Neural cell (in vitro differentiated cells): ENCODE measurements around the gene RDH13. TPM values are rescaled to one million over a fixed set of nuclear protein-coding genes. Genes with fewer than 3 reads are reported as not detected.

ENCODE experiments used
- H2AFZ ChIP-seq: fragments of 200-600, 300-800 bp; sonication (generic), shearing (Covaris generic); 2 replicates; pipeline ENCODE4 v1.6.0; 2014; ENCODE audit warnings: low read depth, mild to moderate bottlenecking, antibody characterized with exemption, low read length, moderate library complexity
- H3F3A ChIP-seq: fragments of 200-600 bp; shearing (Covaris generic); 2 replicates; pipeline ENCODE4 v1.6.1; 2016; ENCODE audit warnings: mild to moderate bottlenecking, moderate library complexity, mixed read lengths, antibody characterized with exemption, low read length; ENCODE audit not compliant: insufficient read depth, poor library complexity, severe bottlenecking
- H3K27ac ChIP-seq: fragments of 200-600, 300-800 bp; sonication (generic), shearing (Covaris generic); 2 replicates; pipeline ENCODE4 v1.5.1; 2014; ENCODE audit warnings: mild to moderate bottlenecking, low read length, moderate library complexity
- H3K27me3 ChIP-seq: fragments of 300-800, 200-600 bp; sonication (generic), shearing (Covaris generic); 2 replicates; pipeline ENCODE4 v1.6.0; 2014; ENCODE audit warnings: mild to moderate bottlenecking, low read depth, low read length, moderate library complexity; ENCODE audit not compliant: insufficient read depth
- H3K36me3 ChIP-seq: fragments of 300-800, 200-600 bp; sonication (generic), shearing (Covaris generic); 2 replicates; pipeline ENCODE4 v1.5.1; 2014; ENCODE audit warnings: mild to moderate bottlenecking, antibody characterized with exemption, low read length, moderate library complexity; ENCODE audit not compliant: insufficient read depth
- H3K4me2 ChIP-seq: fragments of 300-800, 200-600 bp; sonication (generic), shearing (Covaris generic); 2 replicates; pipeline ENCODE4 v1.6.0; 2014; ENCODE audit warnings: mild to moderate bottlenecking, low read length
- H3K4me3 ChIP-seq: fragments of 300-800, 200-600 bp; sonication (generic), shearing (Covaris generic); 2 replicates; pipeline ENCODE4 v1.5.1; 2014; ENCODE audit warnings: mild to moderate bottlenecking, low read length, moderate library complexity
- H3K79me2 ChIP-seq: fragments of 200-600 bp; shearing (Covaris generic); replicated peaks from 2 replicates; pipeline ENCODE4 v1.6.0; 2014; ENCODE audit warnings: mild to moderate bottlenecking, low read length, moderate library complexity; ENCODE audit not compliant: insufficient read depth
- H3K9ac ChIP-seq: fragments of 300-800, 200-600 bp; sonication (generic), shearing (Covaris generic); 2 replicates; pipeline ENCODE4 v1.6.1; 2016; ENCODE audit warnings: mild to moderate bottlenecking, low read length, mixed read lengths
- H3K9me2 ChIP-seq: fragments of 200-600 bp; shearing (Covaris generic); 2 replicates; pipeline ENCODE4 v1.6.1; 2016; ENCODE audit warnings: mild to moderate bottlenecking, low read length, mixed read lengths; ENCODE audit not compliant: insufficient read depth
- H3K9me3 ChIP-seq: fragments of 200-600, 300-800 bp; sonication (generic), shearing (Covaris generic); 2 replicates; pipeline ENCODE4 v1.6.1; 2016; ENCODE audit warnings: mild to moderate bottlenecking, mixed run types, low read length, moderate library complexity, mixed read lengths
- H4K20me1 ChIP-seq: fragments of 200-600 bp; shearing (Covaris generic); 2 replicates; pipeline ENCODE4 v1.6.1; 2016; ENCODE audit warnings: mild to moderate bottlenecking, mixed run types; ENCODE audit not compliant: insufficient read depth
- EP300 ChIP-seq: fragments of 450-650 bp; conservative IDR thresholded peaks from 2 replicates; pipeline ENCODE4 v1.6.1; 2014; ENCODE audit warnings: antibody characterized with exemption, mild to moderate bottlenecking, moderate library complexity; ENCODE audit not compliant: poor library complexity, severe bottlenecking
- EZH2 ChIP-seq: fragments of 200-600, 300-800 bp; shearing (Covaris generic), sonication (generic); IDR thresholded peaks from 2 replicates; pipeline ENCODE4 v1.6.1; 2014; ENCODE audit warnings: antibody characterized with exemption, low read length, borderline replicate concordance, mild to moderate bottlenecking; ENCODE audit not compliant: insufficient read depth, poor library complexity, severe bottlenecking
- MXI1 ChIP-seq: fragments of 450-650 bp; conservative IDR thresholded peaks from 2 replicates; pipeline ENCODE4 v1.6.1; 2014; ENCODE audit warnings: antibody characterized with exemption, mild to moderate bottlenecking; ENCODE audit not compliant: poor library complexity, severe bottlenecking
- POLR2AphosphoS5 ChIP-seq: IDR thresholded peaks from 2 replicates; pipeline ENCODE4 v1.6.1; 2012
- RAD21 ChIP-seq: fragments of 450-650 bp; conservative IDR thresholded peaks from 2 replicates; pipeline ENCODE4 v1.6.1; 2014; ENCODE audit warnings: antibody characterized with exemption, mild to moderate bottlenecking, moderate library complexity
- SMC3 ChIP-seq: fragments of 450-650 bp; conservative IDR thresholded peaks from 2 replicates; pipeline ENCODE4 v1.6.1; 2014; ENCODE audit warnings: antibody characterized with exemption, mild to moderate bottlenecking, moderate library complexity; ENCODE audit not compliant: poor library complexity
- TAF1 ChIP-seq: IDR thresholded peaks from 2 replicates; pipeline ENCODE4 v1.6.1; 2012; ENCODE audit warnings: low read depth
- polyA plus RNA-seq: library from polyadenylated mRNA; depleted of rRNA; stranded (reverse); fragments of >200 nt; gene quantifications from 2 replicates; pipeline ENCODE4 v1.2.3, GENCODE V29; 2014
- TF ChIP-seq, protein P1 (sequence below): IDR thresholded peaks from 2 replicates; pipeline ENCODE4 v1.6.1; 2012; ENCODE audit warnings: borderline replicate concordance
- TF ChIP-seq, protein P2 (sequence below): fragments of 450-650 bp; IDR thresholded peaks from 2 replicates; pipeline ENCODE4 v1.5.1; 2014; ENCODE audit warnings: antibody characterized with exemption, mild to moderate bottlenecking, moderate library complexity; ENCODE audit not compliant: poor library complexity, severe bottlenecking

RDH13 gene
- polyA plus RNA-seq, 1 donor from 2014 or later: 9.8 TPM

DNA sequence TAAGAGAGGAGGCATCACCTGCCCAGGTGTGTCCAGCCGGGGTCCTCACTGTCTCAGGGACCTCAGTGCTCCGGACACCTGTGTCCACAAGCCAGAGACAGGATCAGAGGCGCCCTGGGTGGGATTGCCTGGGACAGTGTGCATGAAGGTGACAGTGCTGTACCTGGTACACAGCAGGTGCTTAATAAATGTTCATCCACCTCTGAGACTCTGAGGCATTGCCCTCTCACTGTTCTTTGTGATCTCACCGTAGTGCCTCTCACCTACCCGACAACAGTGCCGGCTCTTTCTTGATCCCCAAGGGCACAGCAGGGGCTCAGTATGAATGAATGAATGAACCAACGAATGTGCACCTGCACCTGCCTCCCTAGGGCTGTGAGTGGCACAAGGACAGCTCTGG lies 9.2 kb downstream of the RDH13 start:
- peaks cover 8% of the 10 kb centered on the region for H3K36me3 ChIP-seq
- H3K79me2 ChIP-seq: no peaks in the 10 kb centered on the region
- H3K9ac ChIP-seq: no peak overlapping the region
- no peak for TF ChIP-seq MXI1
- no peak for TF ChIP-seq SMC3
- TF ChIP-seq EP300: no peak
- TF ChIP-seq TAF1: no peak
- TF ChIP-seq, protein P1, sequence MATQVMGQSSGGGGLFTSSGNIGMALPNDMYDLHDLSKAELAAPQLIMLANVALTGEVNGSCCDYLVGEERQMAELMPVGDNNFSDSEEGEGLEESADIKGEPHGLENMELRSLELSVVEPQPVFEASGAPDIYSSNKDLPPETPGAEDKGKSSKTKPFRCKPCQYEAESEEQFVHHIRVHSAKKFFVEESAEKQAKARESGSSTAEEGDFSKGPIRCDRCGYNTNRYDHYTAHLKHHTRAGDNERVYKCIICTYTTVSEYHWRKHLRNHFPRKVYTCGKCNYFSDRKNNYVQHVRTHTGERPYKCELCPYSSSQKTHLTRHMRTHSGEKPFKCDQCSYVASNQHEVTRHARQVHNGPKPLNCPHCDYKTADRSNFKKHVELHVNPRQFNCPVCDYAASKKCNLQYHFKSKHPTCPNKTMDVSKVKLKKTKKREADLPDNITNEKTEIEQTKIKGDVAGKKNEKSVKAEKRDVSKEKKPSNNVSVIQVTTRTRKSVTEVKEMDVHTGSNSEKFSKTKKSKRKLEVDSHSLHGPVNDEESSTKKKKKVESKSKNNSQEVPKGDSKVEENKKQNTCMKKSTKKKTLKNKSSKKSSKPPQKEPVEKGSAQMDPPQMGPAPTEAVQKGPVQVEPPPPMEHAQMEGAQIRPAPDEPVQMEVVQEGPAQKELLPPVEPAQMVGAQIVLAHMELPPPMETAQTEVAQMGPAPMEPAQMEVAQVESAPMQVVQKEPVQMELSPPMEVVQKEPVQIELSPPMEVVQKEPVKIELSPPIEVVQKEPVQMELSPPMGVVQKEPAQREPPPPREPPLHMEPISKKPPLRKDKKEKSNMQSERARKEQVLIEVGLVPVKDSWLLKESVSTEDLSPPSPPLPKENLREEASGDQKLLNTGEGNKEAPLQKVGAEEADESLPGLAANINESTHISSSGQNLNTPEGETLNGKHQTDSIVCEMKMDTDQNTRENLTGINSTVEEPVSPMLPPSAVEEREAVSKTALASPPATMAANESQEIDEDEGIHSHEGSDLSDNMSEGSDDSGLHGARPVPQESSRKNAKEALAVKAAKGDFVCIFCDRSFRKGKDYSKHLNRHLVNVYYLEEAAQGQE: no peak
- TF ChIP-seq EZH2: no peak
- TF ChIP-seq POLR2AphosphoS5: no peak
- TF ChIP-seq, protein P2, sequence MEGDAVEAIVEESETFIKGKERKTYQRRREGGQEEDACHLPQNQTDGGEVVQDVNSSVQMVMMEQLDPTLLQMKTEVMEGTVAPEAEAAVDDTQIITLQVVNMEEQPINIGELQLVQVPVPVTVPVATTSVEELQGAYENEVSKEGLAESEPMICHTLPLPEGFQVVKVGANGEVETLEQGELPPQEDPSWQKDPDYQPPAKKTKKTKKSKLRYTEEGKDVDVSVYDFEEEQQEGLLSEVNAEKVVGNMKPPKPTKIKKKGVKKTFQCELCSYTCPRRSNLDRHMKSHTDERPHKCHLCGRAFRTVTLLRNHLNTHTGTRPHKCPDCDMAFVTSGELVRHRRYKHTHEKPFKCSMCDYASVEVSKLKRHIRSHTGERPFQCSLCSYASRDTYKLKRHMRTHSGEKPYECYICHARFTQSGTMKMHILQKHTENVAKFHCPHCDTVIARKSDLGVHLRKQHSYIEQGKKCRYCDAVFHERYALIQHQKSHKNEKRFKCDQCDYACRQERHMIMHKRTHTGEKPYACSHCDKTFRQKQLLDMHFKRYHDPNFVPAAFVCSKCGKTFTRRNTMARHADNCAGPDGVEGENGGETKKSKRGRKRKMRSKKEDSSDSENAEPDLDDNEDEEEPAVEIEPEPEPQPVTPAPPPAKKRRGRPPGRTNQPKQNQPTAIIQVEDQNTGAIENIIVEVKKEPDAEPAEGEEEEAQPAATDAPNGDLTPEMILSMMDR: no peak
- TF ChIP-seq RAD21: no peak
- no peak overlapping the region for H3K4me3 ChIP-seq
- no peaks in the 10 kb centered on the region for H3K9me2 ChIP-seq
- H3K27me3 ChIP-seq: no peaks in the 10 kb centered on the region
- no peak overlapping the region for H3K4me2 ChIP-seq
- H4K20me1 ChIP-seq: no peaks in the 10 kb centered on the region
- H3K27ac ChIP-seq: no peak overlapping the region
- H3F3A ChIP-seq: no peaks in the 10 kb centered on the region
- no peak overlapping the region for H2AFZ ChIP-seq
- H3K9me3 ChIP-seq: no peaks in the 10 kb centered on the region

DNA sequence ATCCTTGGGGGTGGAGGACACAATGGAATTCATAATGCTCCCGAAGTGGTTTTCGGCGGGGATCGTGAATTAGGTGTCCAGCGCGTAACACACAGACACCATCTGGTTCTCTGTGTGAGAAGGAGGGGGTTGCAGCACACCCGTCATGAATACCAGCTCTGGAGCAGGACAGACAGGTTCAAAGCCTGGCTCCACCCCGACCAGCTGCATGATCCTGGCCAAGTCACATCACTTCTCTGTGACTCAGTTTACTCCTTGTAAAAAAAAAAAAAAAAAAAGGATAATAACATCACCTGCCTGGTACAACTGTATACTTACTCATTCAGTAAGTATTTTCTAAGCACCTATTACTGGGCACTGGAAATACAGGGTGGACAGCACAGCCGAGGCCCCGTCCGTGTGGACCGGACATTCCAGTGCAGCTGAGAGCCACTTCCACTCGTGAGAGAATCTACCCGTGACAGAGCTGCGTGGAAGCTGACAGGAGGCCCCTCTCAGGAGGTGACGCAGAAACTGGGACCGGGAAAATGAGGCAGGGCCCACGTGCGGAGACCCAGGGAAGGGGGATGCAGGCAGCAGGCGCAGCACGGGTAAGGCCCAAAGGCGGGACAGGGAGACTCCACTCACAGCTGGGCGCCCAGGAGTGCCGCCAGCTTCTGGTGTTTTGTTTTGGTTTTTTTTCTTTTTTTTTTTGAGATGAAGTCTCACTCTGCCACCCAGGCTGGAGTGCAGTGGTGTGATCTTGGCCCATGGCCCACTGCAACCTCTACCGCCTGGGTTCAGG lies 12.0 kb downstream of the RDH13 start:
- Histone ChIP-seq H3K36me3 (no peaks in the 10 kb centered on the region), H3K9ac (no peak overlapping the region), H4K20me1 (no peaks in the 10 kb centered on the region), H3K4me3 (no peak overlapping the region), H3K79me2 (no peaks in the 10 kb centered on the region), H3K27me3 (no peaks in the 10 kb centered on the region), H3K27ac (no peak overlapping the region), H3K9me2 (no peaks in the 10 kb centered on the region), H3K4me2 (no peak overlapping the region), H3F3A (no peaks in the 10 kb centered on the region), H2AFZ (no peak overlapping the region), H3K9me3 (no peaks in the 10 kb centered on the region)
- no peak for TF ChIP-seq POLR2AphosphoS5
- no peak for TF ChIP-seq EZH2
- no peak for TF ChIP-seq TAF1
- TF ChIP-seq, protein P2: no peak
- no peak for TF ChIP-seq SMC3
- no peak for TF ChIP-seq RAD21
- TF ChIP-seq, protein P1: no peak
- no peak for TF ChIP-seq MXI1
- no peak for TF ChIP-seq EP300
